Measurements from ENCODE around the gene RNF5. TPM values are rescaled to one million over a fixed set of nuclear protein-coding genes. Genes with fewer than 3 reads are reported as not detected.

The RNF5 gene
- polyA plus RNA-seq, 1 of the 3 experiments (the other 2 are of a cell fraction), result 110 TPM

DNA sequence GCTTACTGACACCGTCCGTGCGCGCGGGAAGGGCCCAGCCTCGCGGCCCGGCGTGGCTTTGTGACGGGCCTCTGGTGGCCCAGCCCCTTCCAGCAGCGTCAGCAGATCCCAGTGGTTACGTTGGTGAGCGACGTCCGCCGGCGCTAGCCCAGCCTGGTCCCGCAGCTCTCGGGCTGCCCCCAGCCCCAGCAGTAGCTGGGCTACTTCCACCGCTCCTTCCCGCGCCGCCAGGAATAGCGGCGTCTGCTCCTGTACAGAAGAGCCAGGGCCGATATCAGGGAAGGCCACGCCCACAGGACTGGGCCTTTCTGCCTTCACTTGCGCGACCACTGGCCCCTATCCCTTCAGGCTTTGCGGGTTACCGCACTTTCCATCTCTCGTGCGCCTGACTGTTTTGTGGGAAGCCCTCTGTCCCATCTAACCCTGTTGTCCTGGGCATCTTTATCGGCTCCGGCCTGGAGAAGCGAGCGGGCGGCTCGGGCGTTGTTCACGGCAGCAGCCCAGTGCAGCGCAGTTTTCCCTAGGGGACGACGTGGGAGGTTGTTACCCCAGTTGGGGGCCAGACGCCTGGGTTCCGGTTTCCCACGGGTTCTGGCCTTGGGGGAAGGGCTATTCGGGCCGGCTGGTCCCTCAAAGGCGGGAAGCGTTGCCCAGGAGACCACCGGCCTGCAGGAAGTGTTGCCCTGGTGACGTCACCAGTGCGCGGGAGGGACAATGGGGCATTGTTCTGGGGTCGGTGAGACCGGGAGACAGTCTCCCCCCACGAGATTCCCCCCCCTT is 17.9 kb downstream of the RNF5 start (continued):
- TF ChIP-seq FOSL2 (IDR thresholded peaks at IDR 0.05; ENCODE audit: borderline replicate concordance, low read depth) (no peak), EZH2phosphoT487 (IDR thresholded peaks at IDR 0.05; ENCODE audit: borderline replicate concordance, low read depth) (no peak), CHD2 (IDR thresholded peaks at IDR 0.05; ENCODE audit: low read length, partially characterized antibody) (peak; percentile 87), TEAD4 (IDR thresholded peaks at IDR 0.05; ENCODE audit: borderline replicate concordance, insufficient read depth) (no peak), SMC3 (IDR thresholded peaks at IDR 0.05; ENCODE audit: low read depth, low read length) (no peak), USF1 (IDR thresholded peaks at IDR 0.05; ENCODE audit: borderline replicate concordance, low read depth) (no peak), TCF12 (IDR thresholded peaks at IDR 0.05) (0 out of 2 replicates have a peak, but pooled peaks have one; percentile 2), SIN3A (IDR thresholded peaks at IDR 0.05; ENCODE audit: borderline replicate concordance, low read depth, low read length) (no peak), JUND (IDR thresholded peaks at IDR 0.05) (no peak), MEF2A (IDR thresholded peaks at IDR 0.05; ENCODE audit: borderline replicate concordance, low read depth) (no peak), MAX (IDR thresholded peaks at IDR 0.05; ENCODE audit: low read depth) (peak; percentile 85), RXRA (IDR thresholded peaks at IDR 0.05; ENCODE audit: borderline replicate concordance, low read depth) (no peak), RAD21 (IDR thresholded peaks at IDR 0.05; ENCODE audit: low read length) (no peak), GATA2 (CRISPR knock-in tag; IDR thresholded peaks at IDR 0.05) (no peak), TAF1 (IDR thresholded peaks at IDR 0.05; ENCODE audit: borderline replicate concordance, low read depth, low read length) (peak; percentile 40; the same call in 1 of the 2 replicates), POLR2AphosphoS5 (IDR thresholded peaks at IDR 0.05; ENCODE audit: low read depth, low read length) (peak; percentile 84), EP300 (IDR thresholded peaks at IDR 0.05; ENCODE audit: borderline replicate concordance in 1 of 2, low read depth in 1 of 2, low read length in 1 of 2) (peak in 1 of 2 experiments; percentile 33; a peak in 1 of 4 replicates), PBX3 (IDR thresholded peaks at IDR 0.05) (peak; percentile 58), USF2 (IDR thresholded peaks at IDR 0.05; ENCODE audit: borderline replicate concordance, low read depth, low read length) (no peak), NRF1 (IDR thresholded peaks at IDR 0.05; ENCODE audit: low read depth, low read length) (no peak), GABPA (IDR thresholded peaks at IDR 0.05; ENCODE audit: low read depth) (peak; percentile 60), YY1 (IDR thresholded peaks at IDR 0.05; ENCODE audit: low read depth) (no peak)
- TF ChIP-seq, protein P1, sequence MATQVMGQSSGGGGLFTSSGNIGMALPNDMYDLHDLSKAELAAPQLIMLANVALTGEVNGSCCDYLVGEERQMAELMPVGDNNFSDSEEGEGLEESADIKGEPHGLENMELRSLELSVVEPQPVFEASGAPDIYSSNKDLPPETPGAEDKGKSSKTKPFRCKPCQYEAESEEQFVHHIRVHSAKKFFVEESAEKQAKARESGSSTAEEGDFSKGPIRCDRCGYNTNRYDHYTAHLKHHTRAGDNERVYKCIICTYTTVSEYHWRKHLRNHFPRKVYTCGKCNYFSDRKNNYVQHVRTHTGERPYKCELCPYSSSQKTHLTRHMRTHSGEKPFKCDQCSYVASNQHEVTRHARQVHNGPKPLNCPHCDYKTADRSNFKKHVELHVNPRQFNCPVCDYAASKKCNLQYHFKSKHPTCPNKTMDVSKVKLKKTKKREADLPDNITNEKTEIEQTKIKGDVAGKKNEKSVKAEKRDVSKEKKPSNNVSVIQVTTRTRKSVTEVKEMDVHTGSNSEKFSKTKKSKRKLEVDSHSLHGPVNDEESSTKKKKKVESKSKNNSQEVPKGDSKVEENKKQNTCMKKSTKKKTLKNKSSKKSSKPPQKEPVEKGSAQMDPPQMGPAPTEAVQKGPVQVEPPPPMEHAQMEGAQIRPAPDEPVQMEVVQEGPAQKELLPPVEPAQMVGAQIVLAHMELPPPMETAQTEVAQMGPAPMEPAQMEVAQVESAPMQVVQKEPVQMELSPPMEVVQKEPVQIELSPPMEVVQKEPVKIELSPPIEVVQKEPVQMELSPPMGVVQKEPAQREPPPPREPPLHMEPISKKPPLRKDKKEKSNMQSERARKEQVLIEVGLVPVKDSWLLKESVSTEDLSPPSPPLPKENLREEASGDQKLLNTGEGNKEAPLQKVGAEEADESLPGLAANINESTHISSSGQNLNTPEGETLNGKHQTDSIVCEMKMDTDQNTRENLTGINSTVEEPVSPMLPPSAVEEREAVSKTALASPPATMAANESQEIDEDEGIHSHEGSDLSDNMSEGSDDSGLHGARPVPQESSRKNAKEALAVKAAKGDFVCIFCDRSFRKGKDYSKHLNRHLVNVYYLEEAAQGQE (IDR thresholded peaks at IDR 0.05; ENCODE audit: low read depth, low read length), result 0 out of 2 replicates have a peak, but pooled peaks have one; percentile 1

All from SK-N-SH (cell line).